HepG2 (cell line): ENCODE data around the gene CA11. TPM values are rescaled to one million over a fixed set of nuclear protein-coding genes. Genes with fewer than 3 reads are reported as not detected.

Source experiments
- AHR ChIP-seq: IDR thresholded peaks from 2 replicates; pipeline ENCODE4 v1.6.1; 2018; ENCODE audit warnings: missing genetic modification reagents, missing compliant biosample characterization
- CEBPB ChIP-seq: IDR thresholded peaks from 2 replicates; pipeline ENCODE4 v1.6.1; 2011; ENCODE audit warnings: low read depth, low read length, improper control_type of control experiment, borderline replicate concordance
- MED13 ChIP-seq: sonication (generic); formaldehyde crosslinking; IDR thresholded peaks from 2 replicates; pipeline ENCODE4 v1.5.0; 2020; ENCODE audit warnings: missing genetic modification reagents
- MTF2 ChIP-seq: sonication (generic); formaldehyde crosslinking; IDR thresholded peaks from 2 replicates; pipeline ENCODE4 v1.5.0; 2020; ENCODE audit warnings: missing genetic modification reagents, borderline replicate concordance
- SAFB2 ChIP-seq: sonication (generic); formaldehyde crosslinking; IDR thresholded peaks from 2 replicates; pipeline ENCODE4 v1.5.1; 2020; ENCODE audit warnings: missing genetic modification reagents, low read depth, mild to moderate bottlenecking, borderline replicate concordance
- SMARCE1 ChIP-seq: fragments of 450-650 bp; IDR thresholded peaks from 2 replicates; pipeline ENCODE4 v1.6.1; 2017; ENCODE audit warnings: borderline replicate concordance
- SMC3 ChIP-seq: IDR thresholded peaks from 2 replicates; pipeline ENCODE4 v1.6.1; 2011; ENCODE audit warnings: low read length, improper control_type of control experiment
- SMYD3 ChIP-seq: sonication (generic); formaldehyde crosslinking; IDR thresholded peaks from 2 replicates; pipeline ENCODE4 v1.8.1; 2023; ENCODE audit warnings: mild to moderate bottlenecking, missing genetic modification reagents
- SOX5 ChIP-seq: IDR thresholded peaks from 2 replicates; pipeline ENCODE4 v1.6.1; 2016; ENCODE audit warnings: borderline replicate concordance
- SRSF1 ChIP-seq: fragments of 200-400 bp; formaldehyde crosslinking; optimal IDR thresholded peaks from 2 replicates; pipeline ENCODE3; 2017; ENCODE audit warnings: mild to moderate bottlenecking, low read depth, low read length, moderate library complexity
- TEAD3 ChIP-seq: optimal IDR thresholded peaks from 2 replicates; pipeline ENCODE3; 2016; ENCODE audit warnings: borderline replicate concordance
- TRIM24 ChIP-seq: sonication (generic); formaldehyde crosslinking; IDR thresholded peaks from 2 replicates; pipeline ENCODE4 v1.8.0; 2022; ENCODE audit warnings: mild to moderate bottlenecking, missing genetic modification reagents
- ZBTB1 ChIP-seq: sonication (generic); formaldehyde crosslinking; IDR thresholded peaks from 2 replicates; pipeline ENCODE4 v1.4.0; 2020; ENCODE audit warnings: missing genetic modification reagents, borderline replicate concordance
- ZFP62 ChIP-seq: sonication (generic); formaldehyde crosslinking; IDR thresholded peaks from 2 replicates; pipeline ENCODE4 v1.4.0; 2020; ENCODE audit warnings: missing genetic modification reagents
- ZNF10 ChIP-seq: sonication (generic); formaldehyde crosslinking; IDR thresholded peaks from 2 replicates; pipeline ENCODE4 v1.4.0; 2020; ENCODE audit warnings: mild to moderate bottlenecking, low read depth, missing genetic modification reagents, borderline replicate concordance
- ZNF205 ChIP-seq: IDR thresholded peaks from 2 replicates; pipeline ENCODE4 v1.6.1; 2018; ENCODE audit warnings: missing biosample characterization, missing genetic modification reagents
- ZNF282 ChIP-seq: fragments of 450-650 bp; IDR thresholded peaks from 2 replicates; pipeline ENCODE4 v1.6.1; 2018; ENCODE audit not compliant: partially characterized antibody
- ZNF563 ChIP-seq: sonication (generic); formaldehyde crosslinking; IDR thresholded peaks from 2 replicates; pipeline ENCODE4 v1.8.0; 2022; ENCODE audit warnings: mild to moderate bottlenecking, moderate library complexity, missing genetic modification reagents
- ZNF564 ChIP-seq: sonication (generic); formaldehyde crosslinking; IDR thresholded peaks from 2 replicates; pipeline ENCODE4 v1.8.1; 2023; ENCODE audit warnings: mild to moderate bottlenecking, missing genetic modification reagents
- ZNF674 ChIP-seq: sonication (generic); formaldehyde crosslinking; IDR thresholded peaks from 2 replicates; pipeline ENCODE4 v1.5.0; 2020; ENCODE audit warnings: low read depth, mild to moderate bottlenecking, missing genetic modification reagents
- ZNF780A ChIP-seq: sonication (generic); formaldehyde crosslinking; IDR thresholded peaks from 2 replicates; pipeline ENCODE4 v1.8.0; 2022; ENCODE audit warnings: mild to moderate bottlenecking, missing genetic modification reagents, moderate library complexity
- polyA plus RNA-seq, 8 experiments: library from polyadenylated mRNA; depleted of rRNA in 3 of 8; stranded (reverse) in 7 of 8; unstranded in 1 of 8; fragments of >200 nt; fragmentation: Illumina TruSeq in 4 of 8; extraction: Trizol in 4 of 8; gene quantifications; 2 replicates each; pipeline versions ENCODE4 v1.2.1 to v1.2.3, GENCODE V29; 2011 to 2016; ENCODE audit warnings: low read depth in 4 of 8, missing spikeins in 1 of 8, mixed read lengths in 1 of 8; ENCODE audit not compliant: insufficient read depth in 1 of 8
- total RNA-seq, 5 experiments: library from RNA; depleted of rRNA; stranded (reverse); fragments of >200 nt; fragmentation: Illumina TruSeq; extraction: Trizol; gene quantifications; 2 replicates each; pipeline ENCODE4 v1.2.3, GENCODE V29; 2016; ENCODE audit warnings: low read depth in 1 of 5
- TF ChIP-seq, protein P1 (sequence below): sonication (generic); formaldehyde crosslinking; IDR thresholded peaks from 2 replicates; pipeline ENCODE4 v1.4.0; 2020; ENCODE audit warnings: mild to moderate bottlenecking, missing genetic modification reagents
- TF ChIP-seq, protein P2 (sequence below): sonication (generic); formaldehyde crosslinking; conservative IDR thresholded peaks from 2 replicates; pipeline ENCODE4 v1.4.0; 2020; ENCODE audit warnings: mild to moderate bottlenecking, missing genetic modification reagents, moderate library complexity
- TF ChIP-seq, protein P3 (sequence below): sonication (generic); formaldehyde crosslinking; IDR thresholded peaks from 2 replicates; pipeline ENCODE4 v1.5.1; 2020; ENCODE audit warnings: missing genetic modification reagents, mild to moderate bottlenecking, borderline replicate concordance

Gene CA11
- total and polyA plus RNA-seq, 2 of the 13 experiments (the other 11 are each of a cell fraction or from before 2014, with no cell fraction given): 0.41 to 0.58 TPM

DNA sequence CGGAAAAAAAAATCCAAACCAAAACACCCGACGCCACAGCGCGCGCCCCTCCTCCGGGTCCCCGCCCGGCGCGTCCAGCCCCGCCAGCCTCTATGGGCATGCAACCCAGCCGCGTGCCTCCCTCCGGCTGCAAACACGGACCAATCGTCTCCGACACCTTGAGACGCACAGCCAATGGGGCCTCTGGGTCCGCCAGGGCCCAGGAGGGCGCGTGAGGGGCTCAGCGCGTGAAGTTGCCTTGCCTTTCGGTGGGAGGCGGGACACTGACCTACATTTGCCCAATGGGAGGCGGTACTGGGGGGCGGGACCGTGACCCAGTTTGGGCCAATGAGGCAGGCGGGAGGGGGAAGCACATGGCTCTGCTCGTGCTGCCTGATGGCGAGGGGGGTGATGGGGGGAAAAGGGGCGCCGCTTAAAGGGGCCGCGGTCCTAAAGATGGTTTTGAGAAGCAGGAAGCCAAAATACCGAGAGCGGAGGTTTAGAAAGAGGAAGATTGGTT, 8.5 kb downstream of the CA11 start (continued):
- TF ChIP-seq, protein P1, sequence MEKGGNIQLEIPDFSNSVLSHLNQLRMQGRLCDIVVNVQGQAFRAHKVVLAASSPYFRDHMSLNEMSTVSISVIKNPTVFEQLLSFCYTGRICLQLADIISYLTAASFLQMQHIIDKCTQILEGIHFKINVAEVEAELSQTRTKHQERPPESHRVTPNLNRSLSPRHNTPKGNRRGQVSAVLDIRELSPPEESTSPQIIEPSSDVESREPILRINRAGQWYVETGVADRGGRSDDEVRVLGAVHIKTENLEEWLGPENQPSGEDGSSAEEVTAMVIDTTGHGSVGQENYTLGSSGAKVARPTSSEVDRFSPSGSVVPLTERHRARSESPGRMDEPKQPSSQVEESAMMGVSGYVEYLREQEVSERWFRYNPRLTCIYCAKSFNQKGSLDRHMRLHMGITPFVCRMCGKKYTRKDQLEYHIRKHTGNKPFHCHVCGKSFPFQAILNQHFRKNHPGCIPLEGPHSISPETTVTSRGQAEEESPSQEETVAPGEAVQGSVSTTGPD (CRISPR knock-in tag): no peak
- TF ChIP-seq TEAD3 (CRISPR knock-in tag): peak; percentile 40
- no peak for TF ChIP-seq ZFP62 (CRISPR knock-in tag)
- TF ChIP-seq ZNF564 (CRISPR knock-in tag): peak; percentile 80
- 0 out of 2 replicates have a peak, but pooled peaks have one; percentile 50 for TF ChIP-seq SMYD3
- TF ChIP-seq MTF2 (CRISPR knock-in tag): no peak
- 0 out of 2 replicates have a peak, but pooled peaks have one; percentile 42 for TF ChIP-seq ZNF205 (CRISPR knock-in tag)
- TF ChIP-seq AHR: no peak
- TF ChIP-seq TRIM24 (CRISPR knock-in tag): no peak
- TF ChIP-seq SOX5 (CRISPR knock-in tag): no peak; the same call in 1 of the 2 replicates
- no peak for TF ChIP-seq ZNF10 (CRISPR knock-in tag)
- TF ChIP-seq, protein P2, sequence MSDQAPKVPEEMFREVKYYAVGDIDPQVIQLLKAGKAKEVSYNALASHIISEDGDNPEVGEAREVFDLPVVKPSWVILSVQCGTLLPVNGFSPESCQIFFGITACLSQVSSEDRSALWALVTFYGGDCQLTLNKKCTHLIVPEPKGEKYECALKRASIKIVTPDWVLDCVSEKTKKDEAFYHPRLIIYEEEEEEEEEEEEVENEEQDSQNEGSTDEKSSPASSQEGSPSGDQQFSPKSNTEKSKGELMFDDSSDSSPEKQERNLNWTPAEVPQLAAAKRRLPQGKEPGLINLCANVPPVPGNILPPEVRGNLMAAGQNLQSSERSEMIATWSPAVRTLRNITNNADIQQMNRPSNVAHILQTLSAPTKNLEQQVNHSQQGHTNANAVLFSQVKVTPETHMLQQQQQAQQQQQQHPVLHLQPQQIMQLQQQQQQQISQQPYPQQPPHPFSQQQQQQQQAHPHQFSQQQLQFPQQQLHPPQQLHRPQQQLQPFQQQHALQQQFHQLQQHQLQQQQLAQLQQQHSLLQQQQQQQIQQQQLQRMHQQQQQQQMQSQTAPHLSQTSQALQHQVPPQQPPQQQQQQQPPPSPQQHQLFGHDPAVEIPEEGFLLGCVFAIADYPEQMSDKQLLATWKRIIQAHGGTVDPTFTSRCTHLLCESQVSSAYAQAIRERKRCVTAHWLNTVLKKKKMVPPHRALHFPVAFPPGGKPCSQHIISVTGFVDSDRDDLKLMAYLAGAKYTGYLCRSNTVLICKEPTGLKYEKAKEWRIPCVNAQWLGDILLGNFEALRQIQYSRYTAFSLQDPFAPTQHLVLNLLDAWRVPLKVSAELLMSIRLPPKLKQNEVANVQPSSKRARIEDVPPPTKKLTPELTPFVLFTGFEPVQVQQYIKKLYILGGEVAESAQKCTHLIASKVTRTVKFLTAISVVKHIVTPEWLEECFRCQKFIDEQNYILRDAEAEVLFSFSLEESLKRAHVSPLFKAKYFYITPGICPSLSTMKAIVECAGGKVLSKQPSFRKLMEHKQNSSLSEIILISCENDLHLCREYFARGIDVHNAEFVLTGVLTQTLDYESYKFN (CRISPR knock-in tag): peak; percentile 68
- no peak for TF ChIP-seq SMC3
- TF ChIP-seq, protein P3, sequence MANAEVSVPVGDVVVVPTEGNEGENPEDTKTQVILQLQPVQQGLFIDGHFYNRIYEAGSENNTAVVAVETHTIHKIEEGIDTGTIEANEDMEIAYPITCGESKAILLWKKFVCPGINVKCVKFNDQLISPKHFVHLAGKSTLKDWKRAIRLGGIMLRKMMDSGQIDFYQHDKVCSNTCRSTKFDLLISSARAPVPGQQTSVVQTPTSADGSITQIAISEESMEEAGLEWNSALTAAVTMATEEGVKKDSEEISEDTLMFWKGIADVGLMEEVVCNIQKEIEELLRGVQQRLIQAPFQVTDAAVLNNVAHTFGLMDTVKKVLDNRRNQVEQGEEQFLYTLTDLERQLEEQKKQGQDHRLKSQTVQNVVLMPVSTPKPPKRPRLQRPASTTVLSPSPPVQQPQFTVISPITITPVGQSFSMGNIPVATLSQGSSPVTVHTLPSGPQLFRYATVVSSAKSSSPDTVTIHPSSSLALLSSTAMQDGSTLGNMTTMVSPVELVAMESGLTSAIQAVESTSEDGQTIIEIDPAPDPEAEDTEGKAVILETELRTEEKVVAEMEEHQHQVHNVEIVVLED (CRISPR knock-in tag): peak; percentile 80
- no peak for TF ChIP-seq ZBTB1 (CRISPR knock-in tag)
- TF ChIP-seq SAFB2 (CRISPR knock-in tag): no peak
- no peak for TF ChIP-seq SMARCE1
- TF ChIP-seq MED13: no peak
- peak; percentile 94 for TF ChIP-seq ZNF563 (CRISPR knock-in tag)
- TF ChIP-seq CEBPB: peak; percentile 28; the same call in 1 of the 2 replicates
- TF ChIP-seq SRSF1: no peak
- TF ChIP-seq ZNF282: no peak
- 0 out of 2 replicates have a peak, but pooled peaks have one; percentile 62 for TF ChIP-seq ZNF780A (CRISPR knock-in tag)
- TF ChIP-seq ZNF674 (CRISPR knock-in tag): no peak
